ENCODE results near the gene FA2H.

GRCh38 chr16:74727903-74728302 is 46.7 kb downstream of the FA2H start:
- no peak for TF ChIP-seq CTCF (conservative IDR thresholded peaks at IDR 0.05 in 1 of 2, IDR thresholded peaks at IDR 0.05 in 1 of 2; ENCODE audit: low read depth in 1 of 2, low read length in 2 of 2)
- TF ChIP-seq EZH2 (IDR thresholded peaks at IDR 0.05; ENCODE audit: low read length, missing control alignments), result no peak
